ENCODE measurements around the gene EFNA2.

EFNA2 gene

DNA sequence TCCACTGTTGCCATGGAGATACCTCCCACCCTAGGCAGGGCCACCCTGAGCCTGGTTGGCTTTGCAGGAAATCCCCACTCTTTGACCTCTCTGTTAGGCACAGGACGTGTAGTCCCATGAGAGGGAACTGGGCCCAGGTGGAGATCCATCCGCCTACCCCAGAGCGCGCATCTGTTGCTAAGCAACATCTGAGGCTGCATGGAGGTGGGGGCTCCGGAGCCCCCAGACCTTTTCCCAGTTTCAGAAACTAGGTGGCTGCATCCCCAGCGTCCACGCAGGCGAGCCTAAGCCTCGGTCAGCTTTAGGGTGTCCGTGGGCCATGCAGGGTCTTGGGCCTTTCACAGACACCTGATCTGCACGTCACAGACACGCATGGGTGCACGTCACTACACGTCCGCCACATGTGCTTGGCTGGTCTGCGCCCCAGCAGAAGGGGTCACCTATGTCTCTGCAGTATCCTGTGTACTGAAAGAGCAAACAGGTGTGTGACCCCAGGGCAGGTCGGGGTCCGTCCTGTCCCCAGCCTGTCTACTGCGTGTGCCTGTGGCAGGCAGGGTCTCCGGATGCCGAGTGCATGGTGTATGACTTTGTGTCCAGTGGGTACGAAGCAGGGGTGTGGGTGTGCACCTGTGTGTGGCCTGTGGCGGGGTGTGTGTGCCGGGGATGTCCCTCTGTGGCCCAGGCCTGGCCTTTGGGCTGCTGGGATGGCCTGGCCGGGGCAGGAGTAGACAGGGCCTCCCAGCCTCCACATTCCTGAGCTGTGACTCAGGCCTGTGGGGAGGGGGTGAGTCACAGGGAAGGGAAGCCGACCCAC is 20.7 kb upstream of the EFNA2 start:
- Histone ChIP-seq H3K9ac (no peak overlapping the region), H3K4me1 (peaks cover 55% of the 10 kb centered on the region), H2AFZ (no peak overlapping the region)

DNA sequence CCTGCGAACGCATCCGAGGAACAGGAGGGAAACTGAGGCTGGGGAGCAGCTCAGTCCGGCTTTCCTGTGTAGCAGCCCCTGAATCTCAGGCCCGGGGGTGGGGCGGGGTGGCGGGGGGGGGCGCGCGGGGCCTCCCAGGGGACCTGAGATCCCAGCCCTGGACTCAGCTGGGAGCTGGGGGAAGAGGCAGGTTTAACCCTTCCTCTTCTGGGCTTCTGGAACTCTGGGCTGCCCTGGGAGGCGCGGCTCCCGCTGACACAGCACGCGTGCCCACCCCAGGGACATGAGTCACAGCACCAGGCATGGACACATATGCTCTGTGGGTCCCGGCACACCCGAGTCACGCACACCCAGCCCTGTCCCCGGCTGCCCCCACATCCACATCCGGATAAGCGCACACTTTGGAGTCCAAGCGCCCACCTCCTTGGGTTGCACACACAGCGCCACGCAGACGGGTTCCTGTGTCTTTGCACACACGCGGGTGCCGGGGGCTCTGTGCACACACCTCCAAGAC is 20.0 kb upstream of the EFNA2 start:
- no peaks in the 10 kb centered on the region for H3K9me3 ChIP-seq (ENCODE audit: control insufficient read depth, low read length)
- TF ChIP-seq, protein P1, sequence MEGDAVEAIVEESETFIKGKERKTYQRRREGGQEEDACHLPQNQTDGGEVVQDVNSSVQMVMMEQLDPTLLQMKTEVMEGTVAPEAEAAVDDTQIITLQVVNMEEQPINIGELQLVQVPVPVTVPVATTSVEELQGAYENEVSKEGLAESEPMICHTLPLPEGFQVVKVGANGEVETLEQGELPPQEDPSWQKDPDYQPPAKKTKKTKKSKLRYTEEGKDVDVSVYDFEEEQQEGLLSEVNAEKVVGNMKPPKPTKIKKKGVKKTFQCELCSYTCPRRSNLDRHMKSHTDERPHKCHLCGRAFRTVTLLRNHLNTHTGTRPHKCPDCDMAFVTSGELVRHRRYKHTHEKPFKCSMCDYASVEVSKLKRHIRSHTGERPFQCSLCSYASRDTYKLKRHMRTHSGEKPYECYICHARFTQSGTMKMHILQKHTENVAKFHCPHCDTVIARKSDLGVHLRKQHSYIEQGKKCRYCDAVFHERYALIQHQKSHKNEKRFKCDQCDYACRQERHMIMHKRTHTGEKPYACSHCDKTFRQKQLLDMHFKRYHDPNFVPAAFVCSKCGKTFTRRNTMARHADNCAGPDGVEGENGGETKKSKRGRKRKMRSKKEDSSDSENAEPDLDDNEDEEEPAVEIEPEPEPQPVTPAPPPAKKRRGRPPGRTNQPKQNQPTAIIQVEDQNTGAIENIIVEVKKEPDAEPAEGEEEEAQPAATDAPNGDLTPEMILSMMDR (IDR thresholded peaks at IDR 0.05) = no peak
- peaks cover 8% of the 10 kb centered on the region for H3K79me2 ChIP-seq
- H3K27ac ChIP-seq = peak overlapping the region; percentile 76
- no peak overlapping the region for H2AFZ ChIP-seq
- peaks cover 52% of the 10 kb centered on the region for H3K4me1 ChIP-seq
- peak overlapping the region; percentile 72 for H3K4me3 ChIP-seq (ENCODE audit: low read depth, low read length)
- H3K36me3 ChIP-seq (ENCODE audit: control insufficient read depth, insufficient read depth, low read length) = no peaks in the 10 kb centered on the region
- H3K4me2 ChIP-seq (ENCODE audit: low read length) = peak overlapping the region; percentile 87
- H3K9ac ChIP-seq = no peak overlapping the region
- H3K27me3 ChIP-seq (ENCODE audit: control insufficient read depth, insufficient read depth, low read length) = no peaks in the 10 kb centered on the region

More for the DNA sequence above, 20.7 kb upstream of the EFNA2 start:
- no peaks in the 10 kb centered on the region for H3K36me3 ChIP-seq (ENCODE audit: control insufficient read depth, insufficient read depth, low read length)
- H3K27me3 ChIP-seq (ENCODE audit: control insufficient read depth, insufficient read depth, low read length) = no peaks in the 10 kb centered on the region
- H3K79me2 ChIP-seq = peaks cover 1% of the 10 kb centered on the region
- TF ChIP-seq, protein P1 (IDR thresholded peaks at IDR 0.05) = no peak
- peak overlapping the region; percentile 53 for H3K27ac ChIP-seq
- H3K9me3 ChIP-seq (ENCODE audit: control insufficient read depth, low read length) = no peaks in the 10 kb centered on the region
- H3K4me2 ChIP-seq (ENCODE audit: low read length) = no peak overlapping the region
- H3K4me3 ChIP-seq (ENCODE audit: low read depth, low read length) = no peak overlapping the region

DNA sequence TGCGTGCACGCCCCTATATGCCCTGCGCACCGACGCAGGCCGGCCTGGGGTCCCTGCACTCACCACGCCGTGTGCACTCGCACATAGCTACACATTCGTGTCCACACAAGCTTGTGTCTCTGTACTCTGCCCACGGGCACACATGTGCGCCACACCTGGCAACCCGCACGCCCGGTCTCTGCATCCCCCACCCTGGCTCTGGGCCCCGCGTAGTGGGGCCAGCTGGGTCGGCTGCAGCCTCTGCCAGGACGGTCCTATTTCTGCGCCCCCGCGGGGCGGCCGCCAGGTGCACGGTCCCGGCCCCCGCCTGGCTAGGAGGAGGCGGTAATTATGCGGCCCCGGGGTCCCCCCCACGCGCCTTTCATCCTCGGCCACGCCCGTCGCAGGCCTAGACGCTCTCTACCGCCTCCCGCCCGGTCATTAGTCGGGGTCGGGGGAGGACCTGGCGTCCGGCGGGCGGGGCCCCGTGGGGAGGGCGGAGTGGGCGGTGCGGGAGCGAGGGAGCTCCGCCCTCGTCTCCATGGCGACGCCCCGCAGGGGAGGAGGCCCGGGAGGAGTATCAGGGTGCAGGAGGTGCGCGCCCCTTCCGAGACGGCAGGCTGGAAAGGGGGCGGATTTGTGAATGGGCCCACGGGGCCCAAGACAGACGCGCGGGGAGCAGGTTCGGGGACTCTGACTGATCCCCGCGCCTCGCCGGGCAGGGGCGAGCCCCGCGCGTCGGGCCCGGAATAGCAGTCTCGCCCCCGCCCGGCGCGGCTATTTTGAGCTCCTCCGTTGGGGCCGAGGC is 19.4 kb upstream of the EFNA2 start:
- Histone ChIP-seq H3K9ac (no peak overlapping the region), H3K4me1 (peaks cover 58% of the 10 kb centered on the region)
- TF ChIP-seq, protein P1 (IDR thresholded peaks at IDR 0.05) = no peak

DNA sequence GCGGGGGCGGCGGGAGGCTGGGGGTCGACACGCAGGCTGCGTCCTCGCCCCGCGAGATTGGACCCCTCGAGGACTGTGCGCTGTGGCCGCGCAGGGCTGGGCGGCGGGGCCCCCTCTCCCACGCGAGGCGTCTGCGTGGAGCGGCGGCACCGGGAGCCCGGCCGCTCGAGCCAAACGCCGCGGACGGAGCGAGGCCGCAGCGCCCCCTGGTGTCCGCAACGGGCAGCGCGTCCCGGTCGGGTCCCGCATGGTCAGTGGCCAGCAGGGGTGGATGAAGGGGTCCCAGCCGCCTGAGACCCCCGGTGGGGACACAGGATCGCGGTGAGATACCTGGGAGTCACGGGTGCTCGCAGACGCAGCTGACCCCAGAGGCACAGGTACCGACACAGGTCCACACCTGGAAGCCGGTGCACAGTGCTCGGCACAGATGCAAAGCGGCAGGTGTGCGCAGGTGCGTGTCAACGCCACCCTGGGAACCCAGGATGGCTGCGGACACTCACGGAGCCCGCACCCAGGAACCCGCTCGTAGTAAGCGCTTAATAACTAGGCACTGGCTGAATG is 18.7 kb upstream of the EFNA2 start:
- H2AFZ ChIP-seq = peak overlapping the region; percentile 87
- H3K4me3 ChIP-seq (ENCODE audit: low read depth, low read length) = peak overlapping the region; percentile 72
- no peaks in the 10 kb centered on the region for H3K36me3 ChIP-seq (ENCODE audit: control insufficient read depth, insufficient read depth, low read length)
- no peak overlapping the region for H3K9ac ChIP-seq
- peak overlapping the region; percentile 76 for H3K27ac ChIP-seq
- no peaks in the 10 kb centered on the region for H3K9me3 ChIP-seq (ENCODE audit: control insufficient read depth, low read length)
- TF ChIP-seq, protein P1 (IDR thresholded peaks at IDR 0.05) = peak; percentile 98
- no peaks in the 10 kb centered on the region for H3K27me3 ChIP-seq (ENCODE audit: control insufficient read depth, insufficient read depth, low read length)
- H3K4me2 ChIP-seq (ENCODE audit: low read length) = peak overlapping the region; percentile 87
- H3K4me1 ChIP-seq = peaks cover 59% of the 10 kb centered on the region
- H3K79me2 ChIP-seq = peaks cover 21% of the 10 kb centered on the region

More for the DNA sequence above, 19.4 kb upstream of the EFNA2 start:
- H2AFZ ChIP-seq = peak overlapping the region; percentile 87
- H3K27ac ChIP-seq = peak overlapping the region; percentile 76
- H3K9me3 ChIP-seq (ENCODE audit: control insufficient read depth, low read length) = no peaks in the 10 kb centered on the region
- H3K4me2 ChIP-seq (ENCODE audit: low read length) = peak overlapping the region; percentile 87
- peak overlapping the region; percentile 72 for H3K4me3 ChIP-seq (ENCODE audit: low read depth, low read length)
- H3K27me3 ChIP-seq (ENCODE audit: control insufficient read depth, insufficient read depth, low read length) = no peaks in the 10 kb centered on the region
- peaks cover 14% of the 10 kb centered on the region for H3K79me2 ChIP-seq
- H3K36me3 ChIP-seq (ENCODE audit: control insufficient read depth, insufficient read depth, low read length) = no peaks in the 10 kb centered on the region
